Measurements from ENCODE around the gene PSME4. TPM values are rescaled to one million over a fixed set of nuclear protein-coding genes. Genes with fewer than 3 reads are reported as not detected.
"Not testable (repeated sequence)": the region's sequence is repeated elsewhere in the genome, so short reads cannot be mapped to it uniquely, and the experiment has no call there.

The PSME4 gene
- total RNA-seq, 1 donor from 2014 or later: 43.9 TPM

GRCh38 chr2:53842891-53843290 lies 127.9 kb downstream of the PSME4 start:
- DNase-seq (ENCODE audit: extremely low spot score, unreplicated experiment): no peak
- Mint-ChIP-seq H3K9me3 (ENCODE audit: unreplicated experiment) (no peaks in the 10 kb centered on the region), H3K4me3 (ENCODE audit: unreplicated experiment) (no peak overlapping the region)

GRCh38 chr2:53841651-53842050 lies 129.1 kb downstream of the PSME4 start:
- not testable (repeated sequence) for H3K4me3 Mint-ChIP-seq (ENCODE audit: unreplicated experiment)

More at GRCh38 chr2:53842891-53843290, 127.9 kb downstream of the PSME4 start:
- H3K4me1 Mint-ChIP-seq (ENCODE audit: unreplicated experiment): no peaks in the 10 kb centered on the region
- TF ChIP-seq CTCF (IDR thresholded peaks at IDR 0.05): no peak
- H3K27ac Mint-ChIP-seq (ENCODE audit: unreplicated experiment): no peak overlapping the region
- H3K27me3 Mint-ChIP-seq (ENCODE audit: unreplicated experiment): no peaks in the 10 kb centered on the region
- no peaks in the 10 kb centered on the region for H3K36me3 Mint-ChIP-seq (ENCODE audit: unreplicated experiment)

GRCh38 chr2:53840580-53840979 lies 130.2 kb downstream of the PSME4 start:
- no peaks in the 10 kb centered on the region for H3K4me1 Mint-ChIP-seq (ENCODE audit: unreplicated experiment)
- no peaks in the 10 kb centered on the region for H3K36me3 Mint-ChIP-seq (ENCODE audit: unreplicated experiment)
- no peaks in the 10 kb centered on the region for H3K9me3 Mint-ChIP-seq (ENCODE audit: unreplicated experiment)
- no peak overlapping the region for H3K4me3 Mint-ChIP-seq (ENCODE audit: unreplicated experiment)
- no peaks in the 10 kb centered on the region for H3K27me3 Mint-ChIP-seq (ENCODE audit: unreplicated experiment)
- no peak for TF ChIP-seq CTCF (IDR thresholded peaks at IDR 0.05)
- no peak overlapping the region for H3K27ac Mint-ChIP-seq (ENCODE audit: unreplicated experiment)
- no peak for DNase-seq (ENCODE audit: extremely low spot score, unreplicated experiment)

More at GRCh38 chr2:53841651-53842050, 129.1 kb downstream of the PSME4 start:
- H3K27ac Mint-ChIP-seq (ENCODE audit: unreplicated experiment); H3K27me3 Mint-ChIP-seq (ENCODE audit: unreplicated experiment); H3K4me1 Mint-ChIP-seq (ENCODE audit: unreplicated experiment); H3K9me3 Mint-ChIP-seq (ENCODE audit: unreplicated experiment); DNase-seq (ENCODE audit: extremely low spot score, unreplicated experiment); H3K36me3 Mint-ChIP-seq (ENCODE audit: unreplicated experiment): not testable (repeated sequence)

- not testable (repeated sequence) for H3K9me3 Mint-ChIP-seq (ENCODE audit: unreplicated experiment); H3K4me3 Mint-ChIP-seq (ENCODE audit: unreplicated experiment); DNase-seq (ENCODE audit: extremely low spot score, unreplicated experiment); H3K4me1 Mint-ChIP-seq (ENCODE audit: unreplicated experiment); H3K36me3 Mint-ChIP-seq (ENCODE audit: unreplicated experiment); H3K27me3 Mint-ChIP-seq (ENCODE audit: unreplicated experiment); H3K27ac Mint-ChIP-seq (ENCODE audit: unreplicated experiment)
Observed at GRCh38 chr2:53829980-53830290, 140.9 kb downstream of the PSME4 start.

GRCh38 chr2:53829273-53829979 lies 141.4 kb downstream of the PSME4 start:
- H3K27ac Mint-ChIP-seq (ENCODE audit: unreplicated experiment): no peak overlapping the region
- H3K36me3 Mint-ChIP-seq (ENCODE audit: unreplicated experiment): peaks cover 8% of the 10 kb centered on the region
- no peaks in the 10 kb centered on the region for H3K4me1 Mint-ChIP-seq (ENCODE audit: unreplicated experiment)
- H3K9me3 Mint-ChIP-seq (ENCODE audit: unreplicated experiment): peaks cover 7% of the 10 kb centered on the region
- H3K4me3 Mint-ChIP-seq (ENCODE audit: unreplicated experiment): no peak overlapping the region
- TF ChIP-seq CTCF (IDR thresholded peaks at IDR 0.05): no peak
- no peaks in the 10 kb centered on the region for H3K27me3 Mint-ChIP-seq (ENCODE audit: unreplicated experiment)
- no peak for DNase-seq (ENCODE audit: extremely low spot score, unreplicated experiment)

- Mint-ChIP-seq H3K4me1 (ENCODE audit: unreplicated experiment) (no peaks in the 10 kb centered on the region), H3K27ac (ENCODE audit: unreplicated experiment) (no peak overlapping the region), H3K36me3 (ENCODE audit: unreplicated experiment) (peaks cover 8% of the 10 kb centered on the region), H3K27me3 (ENCODE audit: unreplicated experiment) (no peaks in the 10 kb centered on the region), H3K4me3 (ENCODE audit: unreplicated experiment) (no peak overlapping the region), H3K9me3 (ENCODE audit: unreplicated experiment) (peaks cover 7% of the 10 kb centered on the region)
- no peak for TF ChIP-seq CTCF (IDR thresholded peaks at IDR 0.05)
- no peak for DNase-seq (ENCODE audit: extremely low spot score, unreplicated experiment)
Observed at GRCh38 chr2:53828331-53828730, 142.5 kb downstream of the PSME4 start.
